COLO668 (cell line): ENCODE data around the gene PWWP2B.

Experiments used
- DNase-seq: peaks from one replicate; lab custom pipeline; 2025; ENCODE audit not compliant: unreplicated experiment; lab: John Stamatoyannopoulos, UW

The PWWP2B gene

GRCh38 chr10:132466520-132467463 lies 69.8 kb downstream of the PWWP2B start:
- no peak for DNase-seq
